GM10847 (cell line): ENCODE data around the gene ANKRD34A.

Source experiments
- POLR2A ChIP-seq: IDR thresholded peaks from 2 replicates; pipeline ENCODE4 v1.6.1; 2011; ENCODE audit not compliant: insufficient read length; ENCODE audit errors: extremely low read depth

The ANKRD34A gene

GRCh38 chr1:145937436-145937835 is 26.9 kb downstream of the ANKRD34A start:
- TF ChIP-seq POLR2A, result no peak

- TF ChIP-seq POLR2A, result no peak
These were observed 28.1 kb downstream of the ANKRD34A start for GRCh38 chr1:145936247-145936646.

GRCh38 chr1:145935708-145936107 is 28.7 kb downstream of the ANKRD34A start:
- no peak for TF ChIP-seq POLR2A

GRCh38 chr1:145927916-145928643 is 36.3 kb downstream of the ANKRD34A start:
- TF ChIP-seq POLR2A, result no peak

- peak; percentile 87 for TF ChIP-seq POLR2A
These were observed 37.1 kb downstream of the ANKRD34A start, which contains the start of gene RBM8A for GRCh38 chr1:145927063-145927886. Gene RBM8A (minus strand): TSS chr1:145927484. CDS start chr1:145927426, 58 bp downstream.

GRCh38 chr1:145926686-145927062 is 37.7 kb downstream of the ANKRD34A start:
- TF ChIP-seq POLR2A, result no peak

- TF ChIP-seq POLR2A, result no peak
These were observed 42.1 kb downstream of the ANKRD34A start for GRCh38 chr1:145922266-145922665.

GRCh38 chr1:145918992-145919939 is 45.1 kb downstream of the ANKRD34A start:
- no peak for TF ChIP-seq POLR2A

GRCh38 chr1:145918144-145918991 is 46.0 kb downstream of the ANKRD34A start, which contains the start of gene PEX11B:
Gene PEX11B (minus strand): TSS chr1:145918717. CDS start chr1:145918688, 29 bp downstream.
- peak; percentile 63 for TF ChIP-seq POLR2A

- no peak for TF ChIP-seq POLR2A
These were observed 46.8 kb downstream of the ANKRD34A start for GRCh38 chr1:145917595-145917994.

GRCh38 chr1:145916745-145917144 is 47.6 kb downstream of the ANKRD34A start:
- no peak for TF ChIP-seq POLR2A

GRCh38 chr1:145912128-145912641 is 52.2 kb downstream of the ANKRD34A start:
- TF ChIP-seq POLR2A, result no peak
